Activated naive CD4-positive, alpha-beta T cell treated with anti-CD3 and anti-CD28 coated beads, Interleukin-2, amount 50 U/mL, for 16 hours (primary cell): ENCODE measurements around the gene NAPG.
"Not testable (repeated sequence)": the region's sequence is repeated elsewhere in the genome, so short reads cannot be mapped to it uniquely, and the experiment has no call there.

Source experiments
- DNase-seq: peaks from one replicate; pipeline ENCODE4 v3.0.0-alpha.2; 2020

Gene NAPG

DNA sequence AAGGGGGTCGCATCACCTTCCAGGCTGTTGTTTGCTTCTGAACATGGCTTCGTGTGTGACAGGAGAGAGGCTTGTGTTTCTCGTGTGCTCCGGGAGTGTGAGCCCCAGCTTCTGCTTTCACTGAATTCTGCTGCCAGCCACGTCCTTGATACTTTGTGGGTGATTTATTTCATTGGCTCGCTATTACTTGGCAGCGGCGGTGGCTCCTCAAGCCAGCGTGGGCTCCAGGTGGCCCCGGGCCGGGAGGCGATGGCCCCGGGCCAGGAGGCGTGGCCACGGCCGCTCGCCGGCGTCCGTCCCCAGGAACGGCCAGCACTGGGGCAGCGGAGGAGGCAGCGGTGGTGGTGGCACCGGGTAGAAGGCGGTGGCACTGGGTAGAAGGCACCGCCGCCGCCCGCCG lies 63.1 kb downstream of the NAPG start:
- no peak for DNase-seq

DNA sequence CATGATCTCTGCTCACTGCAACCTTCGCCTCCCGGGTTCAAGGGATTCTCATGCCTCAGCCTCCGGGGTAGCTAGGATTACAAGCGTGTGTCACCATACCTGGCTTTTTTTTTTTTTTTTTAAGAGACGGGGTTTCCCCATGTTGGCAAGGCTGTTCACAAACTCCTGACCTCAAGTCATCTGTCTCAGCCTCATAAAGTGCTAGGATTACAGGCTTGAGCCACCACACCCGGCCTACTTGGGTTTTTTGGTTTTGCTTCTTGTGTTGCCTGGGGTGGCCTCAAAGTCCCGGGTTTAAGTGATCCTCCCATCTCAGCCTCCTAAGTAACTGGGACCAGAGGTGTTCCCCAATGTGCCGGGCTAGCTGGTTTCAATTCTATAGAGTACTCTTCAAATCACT lies 64.6 kb downstream of the NAPG start:
- no peak for DNase-seq

DNA sequence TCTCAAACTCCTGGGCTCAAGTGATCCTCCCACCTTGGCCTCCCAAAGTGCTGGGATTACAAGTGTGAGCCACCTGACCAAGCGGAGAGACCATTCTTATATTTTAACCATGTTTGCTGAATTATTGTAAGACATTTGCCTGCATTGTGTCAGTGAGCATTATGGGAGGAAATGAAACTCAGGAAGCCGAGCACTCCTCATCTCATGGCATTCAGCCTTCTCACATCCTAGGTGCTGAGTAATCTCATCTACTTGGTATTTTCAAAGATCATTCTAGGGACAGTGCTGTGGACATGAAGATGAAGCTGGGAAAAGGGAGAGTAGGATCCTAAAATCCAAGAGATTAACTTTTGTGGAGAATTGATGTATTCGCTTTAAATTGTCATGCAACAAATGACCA lies 66.1 kb downstream of the NAPG start:
- DNase-seq, result no peak

DNA sequence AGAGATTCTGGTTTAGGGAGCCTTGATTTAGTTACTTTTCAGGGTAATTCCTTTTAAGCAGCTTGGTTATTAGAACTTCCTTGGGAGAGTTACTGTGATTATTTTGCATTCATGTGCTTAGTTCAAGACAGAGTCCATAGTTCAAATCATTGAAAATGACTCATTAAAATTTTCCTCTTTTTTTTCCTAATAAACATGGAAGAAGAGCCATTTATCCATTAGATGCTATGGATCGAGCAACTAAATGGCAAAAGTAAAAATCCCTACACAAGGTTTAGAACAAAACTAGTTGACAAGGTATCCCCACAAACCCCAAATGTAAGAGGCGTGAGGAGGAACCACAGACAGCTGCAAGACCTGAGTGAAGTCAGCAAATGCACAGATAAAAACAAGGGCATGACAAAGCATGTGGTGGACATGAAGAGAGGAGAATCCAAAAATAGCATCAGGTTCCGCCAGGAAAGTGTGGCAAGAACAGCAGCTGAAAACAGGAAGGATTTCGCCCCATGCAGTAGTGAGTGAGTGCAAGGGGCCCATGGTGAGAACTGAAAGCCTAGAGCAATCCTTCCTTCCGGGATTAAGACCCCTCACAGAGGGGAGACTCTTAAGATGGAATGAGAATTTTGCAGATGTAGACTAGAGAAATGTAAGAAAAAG lies 67.7 kb downstream of the NAPG start:
- DNase-seq, result not testable (repeated sequence)

DNA sequence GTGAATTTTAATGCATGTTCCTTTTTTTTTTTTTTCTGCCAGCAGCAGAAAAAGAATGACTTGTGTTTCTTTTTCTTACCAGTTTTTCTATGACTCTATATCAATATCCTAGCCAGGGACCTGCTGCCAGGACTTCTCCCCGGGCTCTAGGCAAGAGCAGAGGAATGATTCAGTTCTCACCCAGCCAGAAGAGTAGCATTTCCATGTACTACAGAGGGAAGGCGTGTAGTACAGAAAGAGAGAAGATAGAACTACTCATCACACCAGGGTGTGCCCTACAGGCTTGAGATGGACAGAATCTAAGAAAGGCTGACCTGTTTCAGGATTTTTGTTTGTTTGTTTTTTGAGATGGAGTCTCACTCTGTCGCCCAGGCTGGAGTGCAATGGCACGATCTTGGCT lies 70.1 kb downstream of the NAPG start:
- not testable (repeated sequence) for DNase-seq

DNA sequence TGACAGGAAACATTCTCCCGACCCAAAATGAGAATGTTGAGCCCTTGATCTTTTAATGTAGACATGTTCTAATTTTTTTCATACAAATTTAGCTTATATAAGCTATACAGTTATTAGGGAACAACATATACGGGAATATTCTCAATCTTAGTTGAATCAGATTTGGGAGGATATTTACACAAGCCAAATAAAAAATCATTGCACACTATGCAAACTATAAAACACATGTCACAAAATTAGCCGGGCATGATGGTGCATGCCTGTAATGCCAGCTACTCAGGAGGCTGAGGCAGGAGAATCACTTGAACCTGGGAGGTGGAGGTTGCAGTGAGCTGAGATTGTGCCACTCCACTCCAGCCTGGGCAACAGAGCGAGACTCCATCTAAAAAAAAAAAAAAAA lies 71.9 kb downstream of the NAPG start:
- not testable (repeated sequence) for DNase-seq

DNA sequence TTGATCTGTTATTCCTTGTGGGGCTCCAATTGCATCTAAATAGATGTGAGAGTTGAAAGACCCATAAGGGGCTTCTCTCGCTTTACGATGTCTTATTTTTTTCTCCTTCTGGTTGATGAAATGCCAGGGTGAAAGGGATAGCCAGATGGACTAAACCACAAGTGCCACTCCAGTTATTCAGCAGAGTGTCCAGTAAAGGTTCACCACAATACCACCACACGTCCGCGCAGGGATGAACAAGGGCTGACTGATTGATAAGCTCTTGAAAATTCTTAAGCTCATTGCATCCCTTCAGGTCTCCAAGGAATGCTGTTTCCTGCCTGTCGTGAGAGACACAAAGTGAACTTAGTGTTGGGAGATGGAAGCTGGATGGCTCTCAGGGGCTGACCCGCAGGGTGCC lies 74.9 kb downstream of the NAPG start:
- DNase-seq, result not testable (repeated sequence)
